GM12892 (cell line): ENCODE data around the gene NEK6.

Experiments
- POLR2A ChIP-seq: IDR thresholded peaks from 2 replicates; pipeline ENCODE4 v1.6.1; 2011; ENCODE audit warnings: low read depth, low read length, control low read depth
- TAF1 ChIP-seq: IDR thresholded peaks from 2 replicates; pipeline ENCODE4 v1.6.1; 2011; ENCODE audit warnings: low read depth, mild to moderate bottlenecking, control low read depth, low read length, borderline replicate concordance

- no peak for TF ChIP-seq POLR2A
- no peak for TF ChIP-seq TAF1
Measured at GRCh38 chr9:124356745-124357390, 99.1 kb downstream of the NEK6 start.
